Stimulated activated CD8-positive, alpha-beta memory T cell treated with anti-CD3 and anti-CD28 coated beads, Interleukin-7, amount 100 ng/mL, for 24 hours (primary cell): ENCODE results near the gene ZIC3.
"Not testable (repeated sequence)": the region's sequence is repeated elsewhere in the genome, so short reads cannot be mapped to it uniquely, and the experiment has no call there.

Source experiments
- DNase-seq: peaks from one replicate; pipeline ENCODE4 v3.0.0-alpha.2; 2020; ENCODE audit warnings: low read depth

The ZIC3 gene

GRCh38 chrX:137565921-137566745 is at the start of gene ZIC3:
Gene ZIC3 (plus strand): TSS chrX:137566127. CDS start chrX:137566692, 565 bp downstream.
- no peak for DNase-seq

DNA sequence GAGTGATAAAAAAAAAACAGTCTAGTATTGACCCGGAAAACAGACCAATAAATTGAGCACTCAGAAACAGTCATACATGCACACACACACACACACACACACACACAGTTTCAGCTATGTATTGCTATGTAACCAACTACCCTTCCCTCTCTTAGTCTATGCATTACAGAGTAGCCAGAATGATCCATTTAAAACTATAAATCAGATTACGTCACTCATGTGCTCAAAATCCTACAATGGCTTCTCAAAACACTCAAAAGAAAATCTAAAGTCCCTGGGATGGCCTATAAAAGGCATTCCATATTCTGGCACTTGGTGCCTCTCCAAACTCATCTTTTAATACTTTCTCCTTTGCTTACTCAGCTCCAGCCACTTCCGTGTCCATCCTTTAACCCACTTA is 46.5 kb upstream of the ZIC3 start:
- DNase-seq = no peak

GRCh38 chrX:137545711-137546651 is 19.9 kb upstream of the ZIC3 start:
- no peak for DNase-seq

GRCh38 chrX:137547291-137547690 is 18.6 kb upstream of the ZIC3 start:
- DNase-seq = no peak

DNA sequence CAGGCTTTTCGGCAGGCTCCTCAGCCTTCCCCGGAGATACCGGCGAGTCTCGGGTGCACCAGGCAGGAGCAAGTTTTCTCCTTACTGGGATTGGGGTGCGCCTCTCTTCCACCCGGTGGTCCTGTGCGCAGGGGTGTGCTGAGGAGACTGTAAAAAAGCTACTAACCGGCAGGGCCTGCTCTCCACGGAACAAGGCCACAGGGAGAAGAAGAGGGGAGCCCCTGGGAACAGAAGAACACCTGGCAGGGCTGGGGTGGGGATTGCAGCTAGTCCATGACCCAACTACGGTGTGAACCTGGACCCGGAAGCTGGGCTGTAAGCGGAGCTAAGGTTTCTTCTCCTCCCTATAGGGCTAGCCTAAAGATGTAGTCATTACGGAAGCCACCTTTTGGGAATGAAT is 17.7 kb upstream of the ZIC3 start:
- DNase-seq = no peak

GRCh38 chrX:137549073-137549472 is 16.9 kb upstream of the ZIC3 start:
- DNase-seq = no peak

DNA sequence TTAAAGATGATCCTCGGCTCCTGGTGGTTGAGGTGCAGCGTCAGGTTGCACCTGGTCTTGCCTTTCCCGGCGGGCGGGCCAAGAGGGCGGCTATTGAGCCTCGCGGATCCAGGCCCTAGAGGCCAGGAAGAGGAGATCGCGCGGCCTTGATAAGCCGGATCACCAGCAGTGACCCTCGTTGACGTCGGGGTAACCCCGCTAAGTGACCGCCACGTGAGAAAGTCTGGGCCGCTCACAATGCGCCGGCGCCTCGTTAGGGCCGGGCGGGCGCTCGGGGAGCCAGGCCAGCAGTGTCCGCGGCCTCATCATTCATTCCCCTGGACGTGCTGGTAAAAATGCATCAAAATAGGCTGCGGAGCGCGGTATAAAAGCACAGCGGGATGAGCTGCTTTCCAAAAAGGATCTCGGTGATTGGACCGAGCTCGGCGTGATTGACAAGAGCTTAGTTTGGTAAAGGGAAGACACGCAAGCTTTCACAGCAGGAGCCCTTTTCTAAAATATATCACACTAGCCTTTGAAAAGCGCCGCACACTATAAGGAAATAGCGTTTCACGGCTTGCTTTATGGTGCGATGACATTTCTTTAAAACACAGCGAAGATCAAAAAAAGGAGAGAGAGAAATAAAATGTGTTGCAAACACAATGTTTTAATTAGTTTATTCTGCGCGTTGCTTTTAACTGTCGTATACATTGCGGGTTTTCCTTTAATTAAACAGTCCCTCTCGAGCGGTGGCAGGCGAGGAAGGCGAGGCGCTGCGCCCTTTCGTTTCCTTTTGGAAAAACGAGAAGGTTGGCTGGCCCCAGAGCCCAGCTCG is 15.9 kb upstream of the ZIC3 start:
- DNase-seq = no peak

DNA sequence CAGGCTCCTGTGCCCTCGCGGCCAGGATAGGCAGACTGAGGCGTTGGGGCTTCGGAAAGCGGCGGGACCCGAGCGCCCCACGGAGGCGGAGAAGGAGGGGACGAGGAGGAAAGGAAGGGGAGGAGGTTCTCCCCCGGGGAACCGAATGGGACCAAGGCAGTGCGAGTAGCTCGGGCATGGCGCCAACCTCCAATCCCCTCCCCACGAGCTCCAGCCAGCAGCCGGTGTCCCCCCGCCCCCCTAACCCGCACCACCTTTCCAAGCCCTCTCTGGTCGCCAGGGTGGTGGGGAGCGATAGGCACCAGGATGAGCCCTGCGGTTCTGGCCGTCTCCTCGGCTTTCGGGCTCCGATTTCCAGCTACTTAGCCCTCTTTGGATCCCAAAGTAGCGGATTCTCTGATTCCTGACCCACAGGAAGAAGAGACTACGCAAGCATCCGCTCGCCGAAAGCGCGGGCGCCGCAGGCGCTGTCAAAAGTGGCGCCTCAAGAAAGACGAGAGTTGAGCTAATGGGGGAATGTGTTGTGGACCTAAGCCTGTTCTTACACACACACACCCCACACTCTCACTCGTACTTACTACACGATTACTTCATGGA is 15.2 kb upstream of the ZIC3 start:
- DNase-seq = no peak

- DNase-seq = not testable (repeated sequence)
These were observed 13.8 kb upstream of the ZIC3 start for GRCh38 chrX:137552098-137552497.

GRCh38 chrX:137562096-137562495 is 3.8 kb upstream of the ZIC3 start:
- DNase-seq = no peak

DNA sequence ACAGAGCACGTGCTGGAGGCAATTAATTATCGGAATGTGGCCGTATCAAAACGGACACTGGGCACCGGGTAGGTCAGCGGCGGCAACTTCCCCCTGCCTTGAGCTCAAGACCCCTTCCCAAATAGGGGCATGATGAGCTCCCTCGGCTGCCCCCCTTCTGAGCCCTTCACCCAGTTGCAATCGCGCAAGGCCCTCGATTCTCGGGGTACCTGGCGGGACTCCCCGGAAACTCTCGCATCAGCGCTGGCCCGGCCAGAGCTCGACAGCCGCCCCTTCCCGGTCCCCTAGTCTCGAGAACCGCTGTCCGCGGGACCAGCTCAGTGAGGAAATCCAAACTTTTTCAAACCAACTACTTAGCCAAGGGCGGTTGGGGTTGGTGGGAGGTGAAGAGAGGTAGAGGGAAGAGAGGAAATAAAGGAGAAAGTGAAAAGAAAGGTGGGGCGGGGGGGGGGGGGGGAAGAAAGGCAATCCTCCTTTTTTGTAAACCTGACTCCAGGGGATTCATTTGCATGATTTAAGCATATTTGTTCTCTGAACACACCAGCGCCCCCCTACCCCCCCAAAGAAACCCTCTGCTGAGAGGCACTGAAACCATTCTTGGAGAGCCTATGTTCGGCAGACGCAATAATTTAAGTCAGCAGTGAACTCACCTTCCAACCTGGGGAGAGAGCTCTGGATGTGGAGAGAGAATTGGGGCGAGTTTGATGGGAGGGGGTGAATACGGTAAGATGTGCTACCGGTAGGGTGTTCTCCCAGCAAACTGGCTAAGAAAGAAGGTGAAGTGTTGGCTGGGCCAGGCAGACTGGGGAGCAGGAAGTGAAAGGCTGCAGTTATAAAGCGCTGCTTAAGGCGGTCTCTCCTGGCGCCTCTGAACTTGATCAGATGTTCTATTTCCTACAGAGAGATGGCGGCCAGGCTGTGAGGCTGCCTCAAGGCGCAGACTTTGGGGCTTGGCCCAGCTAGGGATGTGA is 2.0 kb upstream of the ZIC3 start:
- no peak for DNase-seq

GRCh38 chrX:137565318-137565904 is 516 bp upstream of the ZIC3 start:
- DNase-seq = no peak

DNA sequence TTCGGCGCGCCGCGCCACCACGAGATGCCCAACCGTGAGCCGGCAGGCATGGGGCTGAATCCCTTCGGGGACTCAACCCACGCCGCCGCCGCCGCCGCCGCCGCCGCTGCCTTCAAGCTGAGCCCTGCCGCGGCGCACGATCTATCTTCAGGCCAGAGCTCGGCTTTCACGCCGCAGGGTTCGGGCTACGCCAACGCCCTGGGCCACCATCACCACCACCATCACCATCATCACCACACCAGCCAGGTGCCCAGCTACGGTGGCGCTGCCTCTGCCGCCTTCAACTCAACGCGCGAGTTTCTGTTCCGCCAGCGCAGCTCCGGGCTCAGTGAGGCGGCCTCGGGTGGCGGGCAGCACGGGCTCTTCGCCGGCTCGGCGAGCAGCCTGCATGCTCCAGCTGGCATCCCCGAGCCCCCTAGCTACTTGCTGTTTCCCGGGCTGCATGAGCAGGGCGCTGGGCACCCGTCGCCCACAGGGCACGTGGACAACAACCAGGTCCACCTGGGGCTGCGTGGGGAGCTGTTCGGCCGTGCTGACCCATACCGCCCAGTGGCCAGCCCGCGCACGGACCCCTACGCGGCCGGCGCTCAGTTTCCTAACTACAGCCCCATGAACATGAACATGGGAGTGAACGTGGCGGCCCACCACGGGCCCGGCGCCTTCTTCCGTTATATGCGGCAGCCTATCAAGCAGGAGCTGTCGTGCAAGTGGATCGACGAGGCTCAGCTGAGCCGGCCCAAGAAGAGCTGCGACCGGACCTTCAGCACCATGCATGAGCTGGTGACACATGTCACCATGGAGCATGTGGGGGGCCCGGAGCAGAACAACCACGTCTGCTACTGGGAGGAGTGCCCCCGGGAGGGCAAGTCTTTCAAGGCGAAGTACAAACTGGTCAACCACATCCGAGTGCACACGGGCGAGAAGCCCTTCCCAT is 1.1 kb downstream of the ZIC3 start:
- no peak for DNase-seq

- DNase-seq = no peak
These were observed 1.8 kb downstream of the ZIC3 start for GRCh38 chrX:137567682-137568232.

GRCh38 chrX:137568741-137569469 is 3.0 kb downstream of the ZIC3 start:
- DNase-seq = no peak

- no peak for DNase-seq
These were observed 3.6 kb downstream of the ZIC3 start for GRCh38 chrX:137569470-137569891.

DNA sequence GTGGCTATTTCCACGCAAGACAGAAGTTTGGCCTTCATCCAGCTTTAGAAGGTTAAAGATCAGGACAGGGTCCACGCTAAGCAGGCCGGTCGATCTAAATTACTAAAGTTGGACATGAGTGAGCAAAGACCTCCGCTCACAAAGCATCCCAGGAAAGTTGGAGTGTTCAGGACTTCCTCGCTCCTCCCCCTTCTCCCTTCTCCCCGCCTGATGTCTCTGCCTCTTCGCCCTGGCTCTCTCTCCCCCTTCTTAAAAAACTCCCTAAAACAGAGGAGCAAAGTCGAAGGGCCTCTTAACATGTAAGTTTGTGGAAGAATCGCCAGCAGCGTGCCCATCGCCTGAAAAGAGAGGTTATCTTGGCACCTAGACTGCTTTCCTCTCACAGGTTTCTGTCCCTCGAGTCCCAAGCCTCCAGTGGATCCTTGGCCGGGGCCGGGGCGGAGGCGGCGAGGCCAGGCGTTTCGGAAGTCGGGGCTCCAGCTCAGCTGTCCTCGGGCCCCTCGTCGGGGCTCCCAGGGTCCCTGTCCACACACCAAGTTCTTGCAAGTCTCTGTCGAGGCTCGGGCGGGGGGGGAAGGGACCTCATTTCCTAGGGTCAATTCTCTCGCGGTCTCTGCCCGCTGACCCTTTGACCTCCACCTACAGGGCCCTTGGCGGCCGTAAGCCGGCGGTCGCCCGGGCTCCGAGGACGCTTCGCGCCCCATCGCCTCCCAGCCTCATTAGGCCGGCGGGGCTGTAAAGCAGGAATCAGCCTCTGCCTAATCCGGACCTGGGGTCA is 7.6 kb downstream of the ZIC3 start:
- no peak for DNase-seq
